Measurements from ENCODE around the gene NOP14. TPM values are rescaled to one million over a fixed set of nuclear protein-coding genes. Genes with fewer than 3 reads are reported as not detected.

NOP14 gene
- total RNA-seq, 1 donor from 2014 or later, result 35.3 TPM

DNA sequence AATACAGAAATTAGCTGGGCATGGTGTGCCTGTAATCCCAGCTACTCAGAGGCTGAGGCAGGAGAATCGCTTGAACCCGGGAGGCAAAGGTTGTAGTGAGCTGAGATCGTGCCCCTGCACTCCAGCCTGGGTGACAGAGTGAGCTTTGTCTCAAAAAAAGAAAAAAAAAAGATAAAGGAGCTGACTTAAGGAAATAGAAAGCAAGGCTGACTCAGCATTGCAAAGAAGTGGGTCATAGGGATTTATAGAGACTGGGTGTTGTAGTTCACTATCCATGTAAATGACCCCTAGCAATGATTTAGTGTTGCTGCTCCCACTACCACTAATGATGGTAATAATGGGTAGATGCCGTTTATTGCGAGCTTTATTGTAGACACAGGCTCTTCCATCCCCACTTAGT, 71.9 kb downstream of the NOP14 start:
- peak overlapping the region; percentile 16 for H3K9ac ChIP-seq (ENCODE audit: low read length)
- H3K27ac Mint-ChIP-seq (ENCODE audit: unreplicated experiment), result peak overlapping the region; percentile 73

GRCh38 chr4:2888886-2889285, 74.3 kb downstream of the NOP14 start:
- peaks cover 28% of the 10 kb centered on the region for H3K36me3 ChIP-seq (ENCODE audit: insufficient read depth, low read length)
- peaks cover 46% of the 10 kb centered on the region for H4K20me1 ChIP-seq (ENCODE audit: insufficient read depth, low read length)
- H3K9ac ChIP-seq (ENCODE audit: low read length), result no peak overlapping the region
- H3K27me3 ChIP-seq (ENCODE audit: insufficient read depth, low read length), result no peaks in the 10 kb centered on the region
- Mint-ChIP-seq H3K4me3 (ENCODE audit: unreplicated experiment) (peak overlapping the region; percentile 45), H3K27me3 (ENCODE audit: low read depth, unreplicated experiment) (no peaks in the 10 kb centered on the region), H3K27ac (ENCODE audit: unreplicated experiment) (no peak overlapping the region), H3K9me3 (ENCODE audit: unreplicated experiment) (no peaks in the 10 kb centered on the region), H3K4me1 (ENCODE audit: low read depth, unreplicated experiment) (peaks cover 5% of the 10 kb centered on the region), H3K36me3 (ENCODE audit: low read depth, unreplicated experiment) (peaks cover 16% of the 10 kb centered on the region)
- no peak overlapping the region for H3K27ac ChIP-seq (ENCODE audit: low read depth, low read length)
- H2AFZ ChIP-seq (ENCODE audit: low read depth, low read length), result no peak overlapping the region
- no peak for FAIRE-seq
- peaks cover 7% of the 10 kb centered on the region for H3K4me1 ChIP-seq (ENCODE audit: insufficient read depth, low read length)
- no peak for DNase-seq (ENCODE audit: low read depth)
- no peak overlapping the region for H3K4me3 ChIP-seq (ENCODE audit: insufficient read depth, low read depth, low read length)
- peaks cover 43% of the 10 kb centered on the region for H3K79me2 ChIP-seq (ENCODE audit: insufficient read depth, low read length)
- no peak overlapping the region for H3K4me2 ChIP-seq (ENCODE audit: low read length)
- H3K9me3 ChIP-seq (ENCODE audit: insufficient read depth, low read depth, low read length), result no peaks in the 10 kb centered on the region
- TF ChIP-seq EZH2 (IDR thresholded peaks at IDR 0.05; ENCODE audit: insufficient read depth, low read length) (no peak), CTCF (IDR thresholded peaks at IDR 0.05; ENCODE audit: insufficient read depth, low read depth, low read length) (no peak)

More for the DNA sequence above, 71.9 kb downstream of the NOP14 start:
- Mint-ChIP-seq H3K9me3 (ENCODE audit: unreplicated experiment) (no peaks in the 10 kb centered on the region), H3K36me3 (ENCODE audit: low read depth, unreplicated experiment) (peaks cover 11% of the 10 kb centered on the region), H3K27me3 (ENCODE audit: low read depth, unreplicated experiment) (no peaks in the 10 kb centered on the region), H3K4me3 (ENCODE audit: unreplicated experiment) (no peak overlapping the region), H3K4me1 (ENCODE audit: low read depth, unreplicated experiment) (peaks cover 5% of the 10 kb centered on the region)
- no peak overlapping the region for H3K4me2 ChIP-seq (ENCODE audit: low read length)
- FAIRE-seq, result no peak
- H3K79me2 ChIP-seq (ENCODE audit: insufficient read depth, low read length), result peaks cover 39% of the 10 kb centered on the region
- H3K36me3 ChIP-seq (ENCODE audit: insufficient read depth, low read length), result peaks cover 29% of the 10 kb centered on the region
- H4K20me1 ChIP-seq (ENCODE audit: insufficient read depth, low read length), result peaks cover 44% of the 10 kb centered on the region
- no peaks in the 10 kb centered on the region for H3K27me3 ChIP-seq (ENCODE audit: insufficient read depth, low read length)
- no peak overlapping the region for H3K4me3 ChIP-seq (ENCODE audit: insufficient read depth, low read depth, low read length)
- H3K4me1 ChIP-seq (ENCODE audit: insufficient read depth, low read length), result peaks cover 7% of the 10 kb centered on the region
- H3K9me3 ChIP-seq (ENCODE audit: insufficient read depth, low read depth, low read length), result no peaks in the 10 kb centered on the region
- no peak overlapping the region for H2AFZ ChIP-seq (ENCODE audit: low read depth, low read length)
- H3K27ac ChIP-seq (ENCODE audit: low read depth, low read length), result no peak overlapping the region
- TF ChIP-seq CTCF (IDR thresholded peaks at IDR 0.05; ENCODE audit: insufficient read depth, low read depth, low read length), result no peak
- no peak for TF ChIP-seq EZH2 (IDR thresholded peaks at IDR 0.05; ENCODE audit: insufficient read depth, low read length)
- DNase-seq (ENCODE audit: low read depth), result peak; percentile 54

Other genes starting within 250 kb of the NOP14 start
- gene TNIP2, start 207.1 kb downstream of the NOP14 start, total RNA-seq, result 31.1 and 33.7 TPM in 2 replicates
- gene SH3BP2, start 170.3 kb downstream of the NOP14 start, total RNA-seq, result 33.7 and 35.0 TPM in 2 replicates
- gene ADD1, start 119.6 kb downstream of the NOP14 start, total RNA-seq, result 258 and 280 TPM in 2 replicates
- gene GRK4, start 165 bp upstream of the NOP14 start, total RNA-seq, result 6.7 and 8.5 TPM in 2 replicates
- not detected in 2 replicates for gene HTT-AS, start 111.1 kb upstream of the NOP14 start, total RNA-seq
- 62.8 and 65.2 TPM in 2 replicates for gene HTT, start 111.3 kb upstream of the NOP14 start, total RNA-seq